Activated naive CD4-positive, alpha-beta T cell treated with anti-CD3 and anti-CD28 coated beads, Interleukin-2, amount 10 ng/mL, durations not matched to agents 7 days and 5 days (primary cell): ENCODE data around the gene XPNPEP2.

Source experiments
- CTCF ChIA-PET: fragments of 350-600 bp; sonication (Branson Sonifier 250); formaldehyde crosslinking; loops from one replicate; lab custom pipeline; 2021; ENCODE audit warnings: antibody characterized with exemption; lab: Charles Lee
- DNase-seq: peaks from one replicate; pipeline ENCODE4 v3.0.0-alpha.2; 2020
- H3K27ac Mint-ChIP-seq: one replicate; pipeline ENCODE4 v1.8.0; 2021; ENCODE audit warnings: mild to moderate bottlenecking, moderate library complexity, mixed read lengths
- H3K27me3 Mint-ChIP-seq: one replicate; pipeline ENCODE4 v1.8.0; 2021; ENCODE audit warnings: mild to moderate bottlenecking, mixed read lengths
- H3K36me3 Mint-ChIP-seq: one replicate; pipeline ENCODE4 v1.8.0; 2021; ENCODE audit warnings: mixed read lengths
- H3K4me1 Mint-ChIP-seq: one replicate; pipeline ENCODE4 v1.8.0; 2021; ENCODE audit warnings: mixed read lengths
- H3K4me3 Mint-ChIP-seq: one replicate; pipeline ENCODE4 v1.8.0; 2021; ENCODE audit warnings: mild to moderate bottlenecking, moderate library complexity, mixed read lengths
- H3K9me3 Mint-ChIP-seq: one replicate; pipeline ENCODE4 v1.8.0; 2021; ENCODE audit warnings: mixed read lengths

Gene XPNPEP2

GRCh38 chrX:129738466-129739308 is at the start of gene XPNPEP2:
Gene XPNPEP2, plus strand, starts transcription at chrX:129738979. Its CDS starts 235 bp downstream, at chrX:129739214.
- Mint-ChIP-seq H3K27ac (peak within 1 kb of the TSS; percentile 52), H3K36me3 (no peaks in the 10 kb centered on the region), H3K4me1 (peaks cover 68% of the 10 kb centered on the region), H3K4me3 (no peak within 1 kb of the TSS), H3K9me3 (peaks cover 2% of the 10 kb centered on the region), H3K27me3 (no peaks in the 10 kb centered on the region)
- CTCF ChIA-PET, result interaction anchor here (1.5 to 5.5 kb wide), 3 partner anchors 12 to 45 kb away, joined by 4 to 30 read pairs (median 6); no protein-coding TSS in a partner anchor
- DNase-seq, result no peak

- Mint-ChIP-seq H3K27me3 (no peaks in the 10 kb centered on the region), H3K4me3 (no peak overlapping the region), H3K36me3 (no peaks in the 10 kb centered on the region), H3K27ac (no peak overlapping the region), H3K4me1 (no peaks in the 10 kb centered on the region), H3K9me3 (no peaks in the 10 kb centered on the region)
- no peak for DNase-seq
- CTCF ChIA-PET, result interaction anchor here (1.4 kb wide), 1 partner anchor 52 kb away, joined by 3 read pairs; no protein-coding TSS in a partner anchor
These were observed 49.0 kb upstream of the XPNPEP2 start for GRCh38 chrX:129689796-129690195.

- CTCF ChIA-PET, result no interaction called here
- Mint-ChIP-seq H3K4me1 (no peaks in the 10 kb centered on the region), H3K27ac (no peak overlapping the region), H3K36me3 (no peaks in the 10 kb centered on the region), H3K4me3 (no peak overlapping the region), H3K27me3 (no peaks in the 10 kb centered on the region), H3K9me3 (no peaks in the 10 kb centered on the region)
- no peak for DNase-seq
These were observed 48.3 kb upstream of the XPNPEP2 start for GRCh38 chrX:129690435-129690834.

GRCh38 chrX:129693354-129693753 is 45.4 kb upstream of the XPNPEP2 start:
- no peak overlapping the region for H3K4me3 Mint-ChIP-seq
- no peak for DNase-seq
- CTCF ChIA-PET, result no interaction called here
- no peaks in the 10 kb centered on the region for H3K36me3 Mint-ChIP-seq
- H3K27me3 Mint-ChIP-seq, result peaks cover 11% of the 10 kb centered on the region
- no peaks in the 10 kb centered on the region for H3K9me3 Mint-ChIP-seq
- H3K27ac Mint-ChIP-seq, result no peak overlapping the region
- H3K4me1 Mint-ChIP-seq, result no peaks in the 10 kb centered on the region

GRCh38 chrX:129694805-129695204 is 44.0 kb upstream of the XPNPEP2 start:
- peaks cover 11% of the 10 kb centered on the region for H3K27me3 Mint-ChIP-seq
- no peak for DNase-seq
- H3K9me3 Mint-ChIP-seq, result no peaks in the 10 kb centered on the region
- H3K4me1 Mint-ChIP-seq, result no peaks in the 10 kb centered on the region
- CTCF ChIA-PET, result no interaction called here
- H3K27ac Mint-ChIP-seq, result no peak overlapping the region
- H3K4me3 Mint-ChIP-seq, result no peak overlapping the region
- no peaks in the 10 kb centered on the region for H3K36me3 Mint-ChIP-seq

GRCh38 chrX:129695535-129695934 is 43.2 kb upstream of the XPNPEP2 start:
- Mint-ChIP-seq H3K27ac (no peak overlapping the region), H3K36me3 (no peaks in the 10 kb centered on the region), H3K4me3 (no peak overlapping the region), H3K9me3 (no peaks in the 10 kb centered on the region), H3K4me1 (no peaks in the 10 kb centered on the region), H3K27me3 (peaks cover 11% of the 10 kb centered on the region)
- CTCF ChIA-PET, result no interaction called here
- no peak for DNase-seq

GRCh38 chrX:129695937-129696336 is 42.8 kb upstream of the XPNPEP2 start:
- no peak for DNase-seq
- Mint-ChIP-seq H3K27me3 (peaks cover 11% of the 10 kb centered on the region), H3K36me3 (no peaks in the 10 kb centered on the region), H3K27ac (no peak overlapping the region), H3K4me1 (no peaks in the 10 kb centered on the region), H3K4me3 (no peak overlapping the region), H3K9me3 (no peaks in the 10 kb centered on the region)
- CTCF ChIA-PET, result no interaction called here

GRCh38 chrX:129696463-129697155 is 42.2 kb upstream of the XPNPEP2 start:
- no peak overlapping the region for H3K27ac Mint-ChIP-seq
- H3K4me1 Mint-ChIP-seq, result no peaks in the 10 kb centered on the region
- H3K36me3 Mint-ChIP-seq, result no peaks in the 10 kb centered on the region
- H3K4me3 Mint-ChIP-seq, result no peak overlapping the region
- H3K27me3 Mint-ChIP-seq, result peaks cover 11% of the 10 kb centered on the region
- DNase-seq, result no peak
- CTCF ChIA-PET, result no interaction called here
- H3K9me3 Mint-ChIP-seq, result no peaks in the 10 kb centered on the region

- Mint-ChIP-seq H3K9me3 (no peaks in the 10 kb centered on the region), H3K27me3 (peaks cover 11% of the 10 kb centered on the region), H3K36me3 (no peaks in the 10 kb centered on the region), H3K4me1 (no peaks in the 10 kb centered on the region), H3K4me3 (no peak overlapping the region), H3K27ac (no peak overlapping the region)
- CTCF ChIA-PET, result interaction anchor here (1.0 kb wide), 1 partner anchor 18 kb away, joined by 4 read pairs; no protein-coding TSS in a partner anchor
- DNase-seq, result no peak
These were observed 41.5 kb upstream of the XPNPEP2 start for GRCh38 chrX:129697204-129697829.

GRCh38 chrX:129698150-129698549 is 40.6 kb upstream of the XPNPEP2 start:
- peaks cover 11% of the 10 kb centered on the region for H3K27me3 Mint-ChIP-seq
- no peak overlapping the region for H3K4me3 Mint-ChIP-seq
- no peaks in the 10 kb centered on the region for H3K36me3 Mint-ChIP-seq
- CTCF ChIA-PET, result interaction anchor here (1.0 kb wide), 1 partner anchor 19 kb away, joined by 4 read pairs; no protein-coding TSS in a partner anchor
- no peak for DNase-seq
- H3K9me3 Mint-ChIP-seq, result no peaks in the 10 kb centered on the region
- no peaks in the 10 kb centered on the region for H3K4me1 Mint-ChIP-seq
- no peak overlapping the region for H3K27ac Mint-ChIP-seq

- CTCF ChIA-PET, result interaction anchor here (0.6 kb wide), 1 partner anchor 362 kb away, joined by 3 read pairs; no protein-coding TSS in a partner anchor
- H3K4me1 Mint-ChIP-seq, result no peaks in the 10 kb centered on the region
- peaks cover 10% of the 10 kb centered on the region for H3K27me3 Mint-ChIP-seq
- H3K9me3 Mint-ChIP-seq, result no peaks in the 10 kb centered on the region
- no peaks in the 10 kb centered on the region for H3K36me3 Mint-ChIP-seq
- H3K4me3 Mint-ChIP-seq, result no peak overlapping the region
- no peak for DNase-seq
- H3K27ac Mint-ChIP-seq, result no peak overlapping the region
These were observed 38.2 kb upstream of the XPNPEP2 start for GRCh38 chrX:129700536-129700935.

GRCh38 chrX:129701624-129702069 is 37.1 kb upstream of the XPNPEP2 start:
- no peak for DNase-seq
- Mint-ChIP-seq H3K4me3 (no peak overlapping the region), H3K27ac (no peak overlapping the region), H3K9me3 (no peaks in the 10 kb centered on the region), H3K27me3 (peaks cover 6% of the 10 kb centered on the region), H3K36me3 (no peaks in the 10 kb centered on the region), H3K4me1 (no peaks in the 10 kb centered on the region)
- CTCF ChIA-PET, result no interaction called here

GRCh38 chrX:129704491-129704890 is 34.3 kb upstream of the XPNPEP2 start:
- H3K4me3 Mint-ChIP-seq, result no peak overlapping the region
- peaks cover 5% of the 10 kb centered on the region for H3K9me3 Mint-ChIP-seq
- H3K27ac Mint-ChIP-seq, result no peak overlapping the region
- CTCF ChIA-PET, result no interaction called here
- H3K27me3 Mint-ChIP-seq, result no peaks in the 10 kb centered on the region
- no peaks in the 10 kb centered on the region for H3K36me3 Mint-ChIP-seq
- no peaks in the 10 kb centered on the region for H3K4me1 Mint-ChIP-seq
- DNase-seq, result no peak

- Mint-ChIP-seq H3K4me3 (no peak overlapping the region), H3K4me1 (no peaks in the 10 kb centered on the region), H3K27me3 (no peaks in the 10 kb centered on the region), H3K27ac (no peak overlapping the region), H3K9me3 (peaks cover 5% of the 10 kb centered on the region), H3K36me3 (no peaks in the 10 kb centered on the region)
- DNase-seq, result no peak
- CTCF ChIA-PET, result no interaction called here
These were observed 33.3 kb upstream of the XPNPEP2 start for GRCh38 chrX:129705377-129705925.
